ENCODE results near the gene BBS9. TPM values are rescaled to one million over a fixed set of nuclear protein-coding genes. Genes with fewer than 3 reads are reported as not detected.

BBS9 gene
- total RNA-seq, 1 donor = 33.3 TPM

- no peak overlapping the region for H2AFZ ChIP-seq (ENCODE audit: low read length)
- no peaks in the 10 kb centered on the region for H3K9me3 ChIP-seq (ENCODE audit: low read depth, low read length)
- H3K4me3 ChIP-seq (ENCODE audit: insufficient read depth, low read length) = no peak overlapping the region
- H3K79me2 ChIP-seq (ENCODE audit: insufficient read depth, low read length) = no peaks in the 10 kb centered on the region
- peaks cover 4% of the 10 kb centered on the region for H3K36me3 ChIP-seq (ENCODE audit: insufficient read depth, low read length)
- no peak overlapping the region for H3K4me2 ChIP-seq (ENCODE audit: insufficient read depth, low read length)
- no peak for DNase-seq (ENCODE audit: insufficient read length, low spot score, missing footprints)
- H3K27me3 ChIP-seq (ENCODE audit: insufficient read depth, low read length) = no peaks in the 10 kb centered on the region
- no peaks in the 10 kb centered on the region for H3K4me1 ChIP-seq (ENCODE audit: insufficient read depth, low read length)
- H4K20me1 ChIP-seq (ENCODE audit: insufficient read depth, low read length) = no peaks in the 10 kb centered on the region
- no peak overlapping the region for H3K27ac ChIP-seq (ENCODE audit: low read depth, low read length)
- no peak for TF ChIP-seq CTCF (IDR thresholded peaks at IDR 0.05; ENCODE audit: extremely low read depth, low read depth, low read length)
Observed at GRCh38 chr7:33379891-33380525, 250.6 kb downstream of the BBS9 start.

GRCh38 chr7:33388332-33388731 is 259.0 kb downstream of the BBS9 start:
- H3K27ac ChIP-seq (ENCODE audit: low read depth, low read length) = no peak overlapping the region
- no peaks in the 10 kb centered on the region for H3K27me3 ChIP-seq (ENCODE audit: insufficient read depth, low read length)
- DNase-seq (ENCODE audit: insufficient read length, low spot score, missing footprints) = no peak
- H3K9me3 ChIP-seq (ENCODE audit: low read depth, low read length) = no peaks in the 10 kb centered on the region
- no peak overlapping the region for H2AFZ ChIP-seq (ENCODE audit: low read length)
- H3K4me1 ChIP-seq (ENCODE audit: insufficient read depth, low read length) = no peaks in the 10 kb centered on the region
- H3K79me2 ChIP-seq (ENCODE audit: insufficient read depth, low read length) = no peaks in the 10 kb centered on the region
- no peaks in the 10 kb centered on the region for H3K36me3 ChIP-seq (ENCODE audit: insufficient read depth, low read length)
- no peak overlapping the region for H3K4me2 ChIP-seq (ENCODE audit: insufficient read depth, low read length)
- TF ChIP-seq CTCF (IDR thresholded peaks at IDR 0.05; ENCODE audit: extremely low read depth, low read depth, low read length) = no peak
- no peaks in the 10 kb centered on the region for H4K20me1 ChIP-seq (ENCODE audit: insufficient read depth, low read length)
- H3K4me3 ChIP-seq (ENCODE audit: insufficient read depth, low read length) = no peak overlapping the region

GRCh38 chr7:33392148-33392547 is 262.8 kb downstream of the BBS9 start:
- TF ChIP-seq CTCF (IDR thresholded peaks at IDR 0.05; ENCODE audit: extremely low read depth, low read depth, low read length) = no peak
- Histone ChIP-seq H2AFZ (ENCODE audit: low read length) (no peak overlapping the region), H3K9me3 (ENCODE audit: low read depth, low read length) (no peaks in the 10 kb centered on the region), H3K27ac (ENCODE audit: low read depth, low read length) (no peak overlapping the region), H3K4me3 (ENCODE audit: insufficient read depth, low read length) (no peak overlapping the region), H3K79me2 (ENCODE audit: insufficient read depth, low read length) (no peaks in the 10 kb centered on the region), H3K4me1 (ENCODE audit: insufficient read depth, low read length) (no peaks in the 10 kb centered on the region), H4K20me1 (ENCODE audit: insufficient read depth, low read length) (no peaks in the 10 kb centered on the region), H3K27me3 (ENCODE audit: insufficient read depth, low read length) (no peaks in the 10 kb centered on the region), H3K4me2 (ENCODE audit: insufficient read depth, low read length) (no peak overlapping the region), H3K36me3 (ENCODE audit: insufficient read depth, low read length) (no peaks in the 10 kb centered on the region)
- DNase-seq (ENCODE audit: insufficient read length, low spot score, missing footprints) = no peak

DNA sequence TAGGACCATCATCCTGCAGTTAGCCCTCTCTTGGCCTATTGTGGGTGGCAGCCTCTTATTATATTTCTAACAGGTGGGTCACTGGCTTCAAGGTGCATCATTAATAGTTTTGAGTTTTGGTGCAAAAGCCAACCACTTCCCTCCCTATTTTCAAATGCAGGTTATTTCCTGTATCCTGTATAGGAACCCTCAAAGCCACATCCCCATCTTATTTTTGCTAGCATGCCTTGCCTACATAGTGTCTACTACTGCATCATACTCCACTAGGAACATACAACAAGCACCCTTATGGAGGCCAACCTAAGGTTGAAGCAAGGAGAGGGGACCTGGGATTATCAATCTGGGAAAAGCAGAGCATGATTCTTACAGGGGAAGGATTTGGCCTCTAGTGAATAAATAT is 264.4 kb downstream of the BBS9 start:
- Histone ChIP-seq H2AFZ (ENCODE audit: low read length) (no peak overlapping the region), H4K20me1 (ENCODE audit: insufficient read depth, low read length) (no peaks in the 10 kb centered on the region), H3K4me3 (ENCODE audit: insufficient read depth, low read length) (no peak overlapping the region), H3K4me1 (ENCODE audit: insufficient read depth, low read length) (no peaks in the 10 kb centered on the region), H3K9me3 (ENCODE audit: low read depth, low read length) (no peaks in the 10 kb centered on the region), H3K27me3 (ENCODE audit: insufficient read depth, low read length) (no peaks in the 10 kb centered on the region), H3K79me2 (ENCODE audit: insufficient read depth, low read length) (no peaks in the 10 kb centered on the region), H3K27ac (ENCODE audit: low read depth, low read length) (no peak overlapping the region), H3K36me3 (ENCODE audit: insufficient read depth, low read length) (no peaks in the 10 kb centered on the region), H3K4me2 (ENCODE audit: insufficient read depth, low read length) (no peak overlapping the region)
- TF ChIP-seq CTCF (IDR thresholded peaks at IDR 0.05; ENCODE audit: extremely low read depth, low read depth, low read length) = no peak
- no peak for DNase-seq (ENCODE audit: insufficient read length, low spot score, missing footprints)
